H1 (cell line): ENCODE data around the gene CEACAM5. TPM values are rescaled to one million over a fixed set of nuclear protein-coding genes. Genes with fewer than 3 reads are reported as not detected.

ENCODE experiments used
- CTCF ChIA-PET: fragments of 300-600 bp; sonication (Branson Sonifier 250); formaldehyde crosslinking; loops from one replicate; lab custom pipeline; 2021; ENCODE audit not compliant: partially characterized antibody; lab: Charles Lee
- POLR2A ChIA-PET: fragments of 300-600 bp; sonication (Branson Sonifier 250); formaldehyde crosslinking; loops from one replicate; lab custom pipeline; 2021; ENCODE audit warnings: inconsistent platforms; ENCODE audit not compliant: partially characterized antibody; lab: Charles Lee
- DNase-seq, 2 experiments: peaks; one replicate each; pipeline versions ENCODE4 v3.0.0 to v3.0.0-alpha.2; 2010 to 2022; ENCODE audit warnings: low spot score in 2 of 2, low read depth in 1 of 2, mixed read lengths in 1 of 2
- FAIRE-seq: peaks from 2 replicates; lab custom pipeline; 2011; peaks lifted over from hg19 to GRCh38; lab: Jason Lieb, UNC
- H2AFZ ChIP-seq: 2 replicates; pipeline ENCODE4 v1.8.1; 2012; ENCODE audit warnings: low read length, inconsistent platforms
- H2AK5ac ChIP-seq: 2 replicates; pipeline ENCODE4 v1.6.1; 2013; ENCODE audit warnings: low read depth, low read length
- H2BK120ac ChIP-seq: replicated peaks from 2 replicates; pipeline ENCODE3; 2013; ENCODE audit warnings: low read depth, low read length, inconsistent platforms
- H2BK12ac ChIP-seq: 2 replicates; pipeline ENCODE4 v1.6.1; 2013; ENCODE audit warnings: low read depth, low read length
- H2BK15ac ChIP-seq: 2 replicates; pipeline ENCODE4 v1.6.1; 2013; ENCODE audit warnings: low read length
- H2BK20ac ChIP-seq: 2 replicates; pipeline ENCODE4 v1.6.1; 2013; ENCODE audit warnings: low read length
- H2BK5ac ChIP-seq: 2 replicates; pipeline ENCODE4 v1.6.1; 2013; ENCODE audit warnings: low read depth, low read length
- H3K14ac ChIP-seq: 2 replicates; pipeline ENCODE4 v1.6.1; 2013; ENCODE audit warnings: inconsistent platforms; ENCODE audit not compliant: insufficient read length
- H3K18ac ChIP-seq: 2 replicates; pipeline ENCODE4 v1.6.1; 2013; ENCODE audit warnings: low read length; ENCODE audit errors: extremely low read depth
- H3K23ac ChIP-seq: 2 replicates; pipeline ENCODE4 v1.6.1; 2013; ENCODE audit warnings: inconsistent platforms; ENCODE audit not compliant: insufficient read length
- H3K23me2 ChIP-seq: 2 replicates; pipeline ENCODE4 v1.6.1; 2013; ENCODE audit warnings: low read depth, low read length
- H3K27ac ChIP-seq: 2 replicates; pipeline ENCODE4 v1.6.1; 2011; ENCODE audit warnings: low read depth, low read length, inconsistent platforms
- H3K27me3 ChIP-seq, 4 experiments: replicated peaks in 1 of 4; 1 replicate in 1 of 4; 2 replicates in 3 of 4; pipeline versions ENCODE4 v1.6.1 to v1.8.1; 2011 to 2013; ENCODE audit warnings: low read length in 3 of 4, mild to moderate bottlenecking in 3 of 4, inconsistent platforms in 2 of 4, mixed read lengths in 2 of 4, moderate library complexity in 1 of 4; ENCODE audit not compliant: control insufficient read depth in 3 of 4, insufficient read depth in 3 of 4; ENCODE audit errors: extremely low read depth in 1 of 4
- H3K36me3 ChIP-seq, 4 experiments: 2 replicates each; pipeline versions ENCODE4 v1.6.1 to v1.8.1; 2011 to 2013; ENCODE audit warnings: mild to moderate bottlenecking in 4 of 4, low read length in 3 of 4, moderate library complexity in 2 of 4, control low read depth in 1 of 4, inconsistent platforms in 1 of 4; ENCODE audit not compliant: insufficient read depth in 4 of 4, control insufficient read depth in 2 of 4
- H3K4ac ChIP-seq: replicated peaks from 2 replicates; pipeline ENCODE3; 2013; ENCODE audit warnings: low read length, low read depth, mixed read lengths, inconsistent platforms; ENCODE audit not compliant: insufficient read length
- H3K4me1 ChIP-seq, 4 experiments: replicated peaks in 1 of 4; 1 replicate in 1 of 4; 2 replicates in 3 of 4; pipeline versions ENCODE4 v1.6.1 to v1.8.1; 2011 to 2013; ENCODE audit warnings: low read length in 3 of 4, inconsistent platforms in 2 of 4, mixed read lengths in 1 of 4; ENCODE audit not compliant: insufficient read depth in 4 of 4, control insufficient read depth in 3 of 4
- H3K4me2 ChIP-seq, 2 experiments: 2 replicates each; pipeline versions ENCODE4 v1.6.1 to v1.8.1; 2011 to 2013; ENCODE audit warnings: low read depth in 2 of 2, low read length in 2 of 2, control low read depth in 1 of 2, inconsistent platforms in 1 of 2, mild to moderate bottlenecking in 1 of 2; ENCODE audit not compliant: insufficient read depth in 1 of 2
- H3K4me3 ChIP-seq, 4 experiments: fragments of 200-600, 300-600 bp in 1 of 4; sonication (generic), shearing (Covaris generic), sonication (Bioruptor Twin) in 1 of 4; 2 replicates each; pipeline versions ENCODE4 v1.5.1 to v1.8.1; 2011 to 2016; ENCODE audit warnings: low read length in 4 of 4, low read depth in 3 of 4, control low read depth in 2 of 4, inconsistent platforms in 2 of 4, mild to moderate bottlenecking in 2 of 4, mixed read lengths in 1 of 4, moderate library complexity in 1 of 4; ENCODE audit not compliant: insufficient read depth in 2 of 4; ENCODE audit errors: extremely low read depth in 1 of 4
- H3K56ac ChIP-seq: replicated peaks from 2 replicates; pipeline ENCODE3; 2013; ENCODE audit warnings: low read depth, mild to moderate bottlenecking, mixed read lengths, low read length, inconsistent platforms; ENCODE audit not compliant: insufficient read length
- H3K79me1 ChIP-seq: 2 replicates; pipeline ENCODE4 v1.6.1; 2013; ENCODE audit warnings: low read depth, low read length, control low read depth
- H3K79me2 ChIP-seq, 2 experiments: 2 replicates each; pipeline versions ENCODE4 v1.6.1 to v1.8.1; 2012 to 2013; ENCODE audit warnings: low read length in 2 of 2, mild to moderate bottlenecking in 2 of 2, inconsistent platforms in 1 of 2; ENCODE audit not compliant: insufficient read depth in 2 of 2, control insufficient read depth in 1 of 2
- H3K9ac ChIP-seq, 4 experiments: replicated peaks in 1 of 4; 1 replicate in 1 of 4; 2 replicates in 3 of 4; pipeline versions ENCODE4 v1.6.1 to v1.8.1; 2011 to 2013; ENCODE audit warnings: low read depth in 3 of 4, low read length in 3 of 4, control low read depth in 2 of 4, mild to moderate bottlenecking in 2 of 4, moderate library complexity in 2 of 4, inconsistent platforms in 1 of 4; ENCODE audit errors: extremely low read depth in 1 of 4
- H3K9me3 ChIP-seq, 2 experiments: 2 replicates each; pipeline versions ENCODE4 v1.6.1 to v1.8.1; 2012 to 2013; ENCODE audit warnings: mild to moderate bottlenecking in 2 of 2, moderate library complexity in 2 of 2, control low read depth in 1 of 2, inconsistent platforms in 1 of 2, low read depth in 1 of 2, low read length in 1 of 2, mixed read lengths in 1 of 2; ENCODE audit not compliant: insufficient read depth in 2 of 2
- H4K20me1 ChIP-seq, 2 experiments: replicated peaks in 1 of 2; 2 replicates each; pipeline versions ENCODE3 to v1.8.1; 2011 to 2013; ENCODE audit warnings: inconsistent platforms in 2 of 2, low read length in 2 of 2, mild to moderate bottlenecking in 1 of 2; ENCODE audit not compliant: insufficient read depth in 2 of 2, control insufficient read depth in 1 of 2
- H4K5ac ChIP-seq: 2 replicates; pipeline ENCODE4 v1.6.1; 2013; ENCODE audit warnings: low read length, low read depth, mixed read lengths, inconsistent platforms; ENCODE audit not compliant: insufficient read length
- H4K8ac ChIP-seq: 2 replicates; pipeline ENCODE4 v1.8.0; 2013; ENCODE audit warnings: mild to moderate bottlenecking, moderate library complexity, low read length, inconsistent platforms; ENCODE audit not compliant: insufficient read depth; ENCODE audit errors: extremely low read depth
- H4K91ac ChIP-seq: replicated peaks from 2 replicates; pipeline ENCODE3; 2013; ENCODE audit warnings: low read length, mixed read lengths, inconsistent platforms; ENCODE audit not compliant: insufficient read length
- CTBP2 ChIP-seq: IDR thresholded peaks from 2 replicates; pipeline ENCODE4 v1.7.0; 2011; ENCODE audit warnings: borderline replicate concordance, mild to moderate bottlenecking, moderate library complexity, mixed read lengths, low read length; ENCODE audit not compliant: insufficient read depth, insufficient read length
- WGBS, 2 experiments: shearing (Covaris generic) in 1 of 2; methylation state at CpG; one replicate each; pipeline versions ENCODE4 v1.1.6 to v1.1.7; 2013 to 2015; ENCODE audit warnings: low lambda C conversion rate in 2 of 2, mixed read lengths in 2 of 2, inconsistent platforms in 1 of 2, low coverage in 1 of 2, missing lambda C conversion rate in 1 of 2; ENCODE audit not compliant: insufficient replicate concordance in 2 of 2, insufficient coverage in 1 of 2, insufficient read length in 1 of 2; ENCODE audit errors: extremely low coverage in 1 of 2, missing lambda C conversion rate in 1 of 2; 5-methylcytosine and 5-hydroxymethylcytosine counted together
- polyA plus RNA-seq, 7 experiments: library from polyadenylated mRNA; depleted of rRNA in 3 of 7; stranded (reverse) in 5 of 7; unstranded in 2 of 7; fragments of >200 nt in 5 of 7; fragments of 200-250 nt in 2 of 7; gene quantifications; 1 replicate in 5 of 7; 2 replicates in 1 of 7; 4 replicates in 1 of 7; pipeline versions ENCODE4 v1.2.1 to v1.2.3, GENCODE V29; 2011 to 2013; ENCODE audit warnings: missing spikeins in 2 of 7, mixed read lengths in 2 of 7
- total RNA-seq: library from RNA; stranded (reverse); fragmentation: NEBNext Ultra II Directional; extraction: Animal tissue kit (Norgen Biotek cat#: 25700); gene quantifications from 2 replicates; pipeline ENCODE4 v1.2.1, GENCODE V29; 2021

The CEACAM5 gene
- total and polyA plus RNA-seq, 2 of the 8 experiments (the other 6 are each of a cell fraction or from before 2014, with no cell fraction given): not detected

DNA sequence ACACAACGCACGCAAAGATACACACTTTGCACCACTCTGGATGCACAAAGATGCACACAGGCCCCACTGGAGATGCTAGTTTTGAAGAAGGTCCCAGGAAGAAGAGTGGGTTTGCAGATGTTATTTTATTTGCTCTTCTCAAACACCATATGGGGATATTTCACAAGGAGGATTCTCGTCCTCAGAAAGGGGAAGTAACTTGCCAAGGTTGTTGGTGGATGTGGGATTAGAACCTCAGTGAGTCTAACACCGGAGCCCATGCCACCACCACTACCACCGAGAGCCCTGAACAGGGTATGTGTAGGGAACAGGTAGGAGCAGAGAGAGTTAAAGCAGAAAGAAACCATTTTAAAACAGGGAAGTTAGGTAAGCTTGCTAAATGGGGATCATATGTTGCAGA lies 37.3 kb downstream of the CEACAM5 start:
- H3K79me2 ChIP-seq: no peaks in the 10 kb centered on the region
- FAIRE-seq (no peak), DNase-seq (no peak)
- no peaks in the 10 kb centered on the region for H3K36me3 ChIP-seq
- H3K79me1 ChIP-seq: no peaks in the 10 kb centered on the region
- H3K23ac ChIP-seq: no peak overlapping the region
- no peak overlapping the region for H3K9ac ChIP-seq
- H3K27ac ChIP-seq: no peak overlapping the region
- H2BK20ac ChIP-seq: no peak overlapping the region
- H4K20me1 ChIP-seq: no peaks in the 10 kb centered on the region
- ChIA-PET POLR2A (no interaction called here), CTCF (interaction anchor here (0.6 to 1.1 kb wide), 4 partner anchors 9 to 730 kb away, joined by 3 read pairs; no protein-coding TSS in a partner anchor)
- no peak overlapping the region for H3K14ac ChIP-seq
- H3K4ac ChIP-seq: no peak overlapping the region
- H3K9me3 ChIP-seq: peaks cover 41 to 82% of the 10 kb centered on the region in 2 experiments
- no peak overlapping the region for H2BK5ac ChIP-seq
- no peak overlapping the region for H2BK15ac ChIP-seq
- WGBS, 2 experiments: 73% methylated on average over 5 of the region's 5 CpGs; no CpG with 5 or more reads in 1 of the 2 experiments
- H3K4me2 ChIP-seq: no peak overlapping the region
- H3K18ac ChIP-seq: no peak overlapping the region
- no peak overlapping the region for H4K91ac ChIP-seq
- TF ChIP-seq CTBP2: no peak
- H2BK120ac ChIP-seq: no peak overlapping the region
- no peak overlapping the region for H2AFZ ChIP-seq
- H3K27me3 ChIP-seq: no peaks in the 10 kb centered on the region
- no peak overlapping the region for H3K56ac ChIP-seq
- no peak overlapping the region for H2BK12ac ChIP-seq
- H4K8ac ChIP-seq: no peak overlapping the region
- no peak overlapping the region for H3K4me3 ChIP-seq
- H4K5ac ChIP-seq: no peak overlapping the region
- H2AK5ac ChIP-seq: no peak overlapping the region
- no peaks in the 10 kb centered on the region for H3K23me2 ChIP-seq
- H3K4me1 ChIP-seq: no peaks in the 10 kb centered on the region
